Stomach smooth muscle (tissue), 2 donors: ENCODE measurements around the gene RPS3.

Experiments
- H3K27ac ChIP-seq: one replicate; pipeline ENCODE4 v1.7.0; 2013; ENCODE audit warnings: mild to moderate bottlenecking, low read length, inconsistent platforms
- H3K27me3 ChIP-seq, 2 donors: one replicate each; pipeline ENCODE4 v1.7.0; 2013; ENCODE audit warnings: low read length in 2 of 2; ENCODE audit not compliant: insufficient read depth in 2 of 2, control insufficient read depth in 1 of 2
- H3K36me3 ChIP-seq, 2 donors: one replicate each; pipeline ENCODE4 v1.7.0; 2013; ENCODE audit warnings: low read length in 2 of 2; ENCODE audit not compliant: control insufficient read depth in 2 of 2, insufficient read depth in 2 of 2
- H3K4me1 ChIP-seq: one replicate; pipeline ENCODE4 v1.7.0; 2013; ENCODE audit warnings: low read length; ENCODE audit not compliant: control insufficient read depth, insufficient read depth
- H3K4me3 ChIP-seq, 2 donors: one replicate each; pipeline ENCODE4 v1.7.0; 2013; ENCODE audit warnings: low read length in 2 of 2
- H3K9ac ChIP-seq, 2 donors: one replicate each; pipeline ENCODE4 v1.7.0; 2013; ENCODE audit warnings: low read length in 2 of 2, mild to moderate bottlenecking in 1 of 2
- H3K9me3 ChIP-seq, 2 donors: one replicate each; pipeline ENCODE4 v1.7.0; 2013; ENCODE audit warnings: low read length in 2 of 2; ENCODE audit not compliant: control insufficient read depth in 2 of 2
- donor health status: healthy.
- donor health status: Pancreatic carcinoma.

Gene RPS3

DNA sequence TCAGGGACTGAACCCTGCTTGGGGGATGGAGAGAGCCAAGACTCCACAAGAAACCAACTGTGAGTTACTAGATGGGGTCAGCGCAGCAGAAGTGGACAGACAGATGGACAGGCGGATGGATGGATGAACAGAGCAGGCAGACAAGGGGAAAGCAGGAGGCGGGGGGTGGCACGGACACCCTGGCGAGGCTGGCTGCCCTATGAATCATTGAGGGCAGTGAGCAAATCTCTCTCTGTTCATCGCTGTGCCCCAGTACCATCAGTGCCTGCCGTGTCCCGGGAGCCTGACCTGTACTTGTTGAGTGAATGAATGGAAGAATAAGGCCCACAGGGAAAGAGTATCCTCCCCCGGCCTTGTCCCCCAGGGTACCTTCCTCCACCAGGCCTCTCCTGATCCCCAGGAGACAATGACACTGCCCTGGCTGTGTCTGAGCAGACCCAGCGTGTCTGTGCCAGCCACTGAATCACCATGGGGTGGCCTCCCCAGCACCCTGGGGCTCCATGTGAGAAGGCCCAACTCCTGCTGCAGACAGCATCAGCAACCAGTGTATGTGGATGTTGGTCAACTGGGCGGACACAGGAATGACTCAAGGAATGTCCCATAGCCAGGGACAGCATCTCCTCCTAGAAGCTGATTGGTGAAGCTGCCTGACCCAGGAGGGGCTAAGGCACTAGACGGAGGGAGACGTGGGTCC, 38.8 kb downstream of the RPS3 start:
- Histone ChIP-seq H3K27me3 (peaks cover 7 to 8% of the 10 kb centered on the region in 2 donors), H3K9me3 (no peaks in the 10 kb centered on the region), H3K27ac (no peak overlapping the region), H3K4me1 (peaks cover 2% of the 10 kb centered on the region), H3K9ac (no peak overlapping the region), H3K36me3 (no peaks in the 10 kb centered on the region), H3K4me3 (no peak overlapping the region)

- H3K27ac ChIP-seq, result no peak overlapping the region
- no peak overlapping the region for H3K4me3 ChIP-seq
- H3K36me3 ChIP-seq, result no peaks in the 10 kb centered on the region
- no peak overlapping the region for H3K9ac ChIP-seq
- peaks cover 0 to 2% of the 10 kb centered on the region in 2 donors for H3K27me3 ChIP-seq
- H3K4me1 ChIP-seq, result peaks cover 2% of the 10 kb centered on the region
- H3K9me3 ChIP-seq, result no peaks in the 10 kb centered on the region
These were observed 39.7 kb downstream of the RPS3 start for GRCh38 chr11:75439026-75439425.

DNA sequence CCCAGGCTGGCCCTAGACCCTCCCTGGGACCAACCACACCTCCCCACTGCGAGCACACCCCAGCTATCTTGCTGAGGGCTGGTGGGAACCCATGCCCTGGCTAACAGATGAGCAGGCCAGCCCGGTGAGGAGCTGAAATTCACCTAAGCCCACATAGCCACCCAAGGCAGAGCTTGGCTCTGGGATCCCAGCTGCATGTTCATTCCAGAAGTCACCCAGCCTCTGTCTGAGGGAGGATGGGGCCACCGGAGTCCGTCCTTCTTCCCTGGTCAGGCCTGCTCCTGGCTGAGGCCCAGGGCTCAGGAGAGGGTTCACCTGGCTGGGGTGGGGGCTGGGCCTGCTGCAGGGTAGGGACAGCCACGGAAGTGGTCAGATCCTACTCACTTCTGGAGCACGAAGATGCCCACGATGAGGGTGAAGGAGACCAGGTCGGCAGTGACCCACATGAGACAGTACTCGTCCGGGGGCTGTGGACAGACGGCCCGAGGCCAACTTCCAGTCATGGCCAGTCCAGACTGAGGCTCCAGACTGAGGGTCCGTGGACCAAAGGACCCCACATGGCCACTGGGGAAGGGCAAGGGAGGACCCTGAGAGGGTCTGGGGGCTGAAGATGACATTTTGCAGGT, 40.3 kb downstream of the RPS3 start:
- H3K27ac ChIP-seq, result no peak overlapping the region
- no peak overlapping the region for H3K4me3 ChIP-seq
- peaks cover 2% of the 10 kb centered on the region for H3K4me1 ChIP-seq
- no peak overlapping the region for H3K9ac ChIP-seq
- H3K27me3 ChIP-seq, result no peaks in the 10 kb centered on the region
- no peaks in the 10 kb centered on the region for H3K9me3 ChIP-seq
- no peaks in the 10 kb centered on the region for H3K36me3 ChIP-seq

- H3K36me3 ChIP-seq, result no peaks in the 10 kb centered on the region
- no peaks in the 10 kb centered on the region for H3K9me3 ChIP-seq
- H3K27ac ChIP-seq, result no peak overlapping the region
- H3K4me3 ChIP-seq, result no peak overlapping the region
- no peaks in the 10 kb centered on the region for H3K27me3 ChIP-seq
- H3K9ac ChIP-seq, result no peak overlapping the region
- peaks cover 2% of the 10 kb centered on the region for H3K4me1 ChIP-seq
These were observed 41.9 kb downstream of the RPS3 start for GRCh38 chr11:75440960-75441803.

- Histone ChIP-seq H3K27me3 (no peaks in the 10 kb centered on the region), H3K4me3 (no peak overlapping the region), H3K36me3 (no peaks in the 10 kb centered on the region), H3K9ac (no peak overlapping the region), H3K27ac (no peak overlapping the region), H3K4me1 (peaks cover 2% of the 10 kb centered on the region), H3K9me3 (no peaks in the 10 kb centered on the region)
These were observed 42.5 kb downstream of the RPS3 start for GRCh38 chr11:75441804-75442132.

DNA sequence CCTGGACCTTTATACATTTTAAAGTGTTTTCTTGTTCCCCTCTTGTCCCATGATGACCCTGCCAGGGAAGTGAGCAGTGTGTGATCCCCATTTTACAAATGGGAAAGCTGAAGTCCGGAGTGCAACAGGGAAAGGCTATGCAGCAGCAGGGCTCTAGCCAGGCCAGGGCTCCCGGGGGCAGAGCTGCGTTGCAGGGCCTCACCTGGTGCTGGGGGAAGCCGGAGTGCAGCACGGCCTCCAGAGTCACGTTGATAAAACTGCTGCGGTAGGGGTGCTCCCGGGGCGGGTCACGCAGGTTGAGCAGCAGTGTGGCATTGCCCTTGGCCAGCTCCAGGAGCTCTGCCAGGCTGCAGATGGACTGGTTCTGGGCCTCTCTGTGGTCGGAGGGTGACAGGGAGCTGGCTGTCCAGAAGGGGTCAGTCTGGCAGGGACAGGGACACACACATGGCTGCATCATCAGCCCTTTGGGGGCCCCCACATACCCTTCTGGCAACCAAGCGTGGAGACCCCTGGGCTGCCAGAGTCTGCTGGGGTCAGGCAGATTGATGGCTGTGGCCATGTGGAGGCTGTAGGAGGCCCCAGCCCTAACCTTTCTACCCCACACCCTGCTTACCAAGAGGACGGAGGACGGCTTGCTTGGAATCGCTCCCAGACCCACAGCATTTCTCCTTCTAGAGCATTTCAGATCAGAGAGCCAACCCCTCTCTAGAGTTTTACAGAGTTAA, 43.0 kb downstream of the RPS3 start:
- Histone ChIP-seq H3K36me3 (no peaks in the 10 kb centered on the region), H3K27ac (no peak overlapping the region), H3K9me3 (no peaks in the 10 kb centered on the region), H3K4me3 (no peak overlapping the region), H3K4me1 (peaks cover 2% of the 10 kb centered on the region), H3K27me3 (no peaks in the 10 kb centered on the region), H3K9ac (no peak overlapping the region)

- Histone ChIP-seq H3K27me3 (no peaks in the 10 kb centered on the region), H3K27ac (no peak overlapping the region), H3K4me3 (no peak overlapping the region), H3K9me3 (no peaks in the 10 kb centered on the region), H3K4me1 (peaks cover 2% of the 10 kb centered on the region), H3K36me3 (no peaks in the 10 kb centered on the region), H3K9ac (no peak overlapping the region)
These were observed 43.7 kb downstream of the RPS3 start for GRCh38 chr11:75443043-75443442.

DNA sequence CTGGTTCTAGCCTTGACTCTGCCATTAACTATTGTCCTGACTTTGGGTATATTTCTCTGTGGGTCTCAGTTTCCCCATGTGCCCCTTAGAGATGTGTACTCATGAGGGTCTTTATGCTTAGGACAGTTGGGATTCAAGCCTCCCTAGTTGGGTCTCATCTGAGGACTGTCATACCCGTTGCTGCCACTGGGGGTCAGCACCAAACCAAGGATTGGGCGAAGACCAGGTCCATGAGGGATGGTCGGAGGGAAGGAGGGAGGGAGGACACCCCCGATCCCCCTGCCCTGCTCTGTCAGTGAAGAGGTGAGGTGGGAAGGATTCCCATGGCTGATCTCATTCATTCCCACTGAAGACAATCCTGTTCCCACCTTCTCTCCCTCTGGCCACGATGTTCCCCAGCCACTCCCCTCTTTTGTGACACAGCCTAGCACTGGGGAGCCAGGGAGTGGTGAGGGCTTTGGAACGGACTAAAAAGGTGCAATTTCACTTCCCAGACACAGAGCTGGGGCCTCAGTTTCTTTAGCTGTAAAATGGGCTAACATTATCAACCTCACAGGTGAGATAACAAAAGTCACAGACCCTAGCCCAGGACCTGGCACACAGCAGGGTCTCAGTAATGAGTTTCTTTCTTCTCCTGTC, 46.1 kb downstream of the RPS3 start:
- Histone ChIP-seq H3K4me3 (no peak overlapping the region), H3K27me3 (no peaks in the 10 kb centered on the region), H3K4me1 (peaks cover 2% of the 10 kb centered on the region), H3K9me3 (no peaks in the 10 kb centered on the region), H3K9ac (no peak overlapping the region), H3K36me3 (no peaks in the 10 kb centered on the region), H3K27ac (no peak overlapping the region)

DNA sequence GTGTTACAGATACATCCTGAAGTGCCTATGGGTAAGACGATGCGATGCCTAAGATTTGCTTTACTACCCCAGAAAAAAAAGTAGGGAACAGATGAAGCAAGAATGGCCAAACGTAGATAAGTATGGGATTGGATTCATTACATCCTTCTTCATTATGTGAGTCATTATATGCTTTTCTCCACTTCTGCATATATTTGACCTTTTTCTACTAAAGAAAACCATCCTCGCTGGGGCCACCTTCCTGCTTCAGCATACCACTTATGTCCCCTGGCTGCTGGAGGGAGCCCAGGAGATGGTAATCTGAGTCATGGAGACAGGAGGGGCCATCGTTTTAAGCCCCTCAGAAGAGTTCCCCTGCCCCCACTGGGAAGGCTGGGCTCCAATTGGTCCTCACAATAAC, 48.1 kb downstream of the RPS3 start:
- no peaks in the 10 kb centered on the region for H3K4me1 ChIP-seq
- H3K9me3 ChIP-seq, result no peaks in the 10 kb centered on the region
- H3K27ac ChIP-seq, result no peak overlapping the region
- peaks cover 0 to 12% of the 10 kb centered on the region in 2 donors for H3K27me3 ChIP-seq
- H3K36me3 ChIP-seq, result no peaks in the 10 kb centered on the region
- no peak overlapping the region for H3K4me3 ChIP-seq
- no peak overlapping the region for H3K9ac ChIP-seq

DNA sequence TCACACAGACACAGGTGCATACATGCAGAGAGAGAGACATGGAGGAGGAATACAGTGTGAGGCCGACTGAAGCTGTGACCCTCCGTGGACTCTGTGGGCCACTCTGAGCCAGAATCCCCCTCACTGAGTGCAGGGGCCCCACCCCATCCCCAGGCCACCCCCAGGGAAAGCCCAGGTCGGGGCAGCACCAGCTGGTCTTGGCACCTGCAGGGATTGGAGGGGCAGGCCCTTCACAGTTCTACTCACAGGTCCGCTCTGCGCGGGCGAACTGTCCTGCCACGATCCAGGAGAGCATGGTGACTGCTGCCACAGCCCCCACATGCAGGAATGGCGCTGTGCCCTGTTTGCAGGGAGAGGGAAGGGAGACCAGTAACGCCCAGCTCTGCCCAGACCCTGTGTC, 50.0 kb downstream of the RPS3 start:
- Histone ChIP-seq H3K36me3 (no peaks in the 10 kb centered on the region), H3K9ac (no peak overlapping the region), H3K9me3 (no peaks in the 10 kb centered on the region), H3K27me3 (peaks cover 0 to 12% of the 10 kb centered on the region in 2 donors), H3K27ac (no peak overlapping the region), H3K4me1 (no peaks in the 10 kb centered on the region), H3K4me3 (no peak overlapping the region)
